ENCODE data around the gene ENAH.
A peak's percentile ranks its signal among the peaks of the same experiment; 100 is the strongest.

Gene ENAH

DNA sequence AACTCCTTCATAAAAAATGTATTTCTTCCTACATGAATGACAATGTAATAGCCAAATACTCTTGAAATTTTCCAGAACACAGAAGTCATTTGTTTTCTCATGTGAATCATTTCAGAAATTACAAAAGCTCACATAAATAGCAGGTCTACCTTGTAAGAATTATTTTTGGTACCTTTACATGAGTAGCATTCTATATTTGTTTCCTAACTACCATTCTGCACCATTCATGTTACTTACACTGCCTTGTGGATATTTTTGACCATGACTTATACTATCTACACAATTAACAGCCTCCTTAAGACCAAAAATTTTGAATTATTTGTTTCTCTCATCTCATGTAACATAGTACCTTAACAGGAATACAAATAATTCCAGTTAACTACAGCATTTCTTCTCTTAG, 109.6 kb downstream of the ENAH start:
- no peaks in the 10 kb centered on the region for H4K20me1 ChIP-seq (ENCODE audit: insufficient read depth, low read length)
- TF ChIP-seq EZH2phosphoT487 (IDR thresholded peaks at IDR 0.05; ENCODE audit: low read depth) (no peak), CTCF (IDR thresholded peaks at IDR 0.05; ENCODE audit: low read depth, low read length) (no peak)
- no peak overlapping the region for H3K4me3 ChIP-seq (ENCODE audit: low read length)
- no peak overlapping the region for H3K4me2 ChIP-seq (ENCODE audit: low read length)
- H2AFZ ChIP-seq (ENCODE audit: low read depth, low read length), result no peak overlapping the region
- no peaks in the 10 kb centered on the region for H3K9me3 ChIP-seq (ENCODE audit: insufficient read depth, low read length)
- no peaks in the 10 kb centered on the region for H3K36me3 ChIP-seq (replicated peaks; ENCODE audit: low read depth, low read length)
- 0 out of 2 replicates have a peak, but pooled peaks cover 3% of the 10 kb centered on the region for H3K79me2 ChIP-seq (ENCODE audit: low read length)
- no peak overlapping the region for H3K9ac ChIP-seq (ENCODE audit: low read length)
- no peak overlapping the region for H3K27ac ChIP-seq (ENCODE audit: low read length)
- H3K4me1 ChIP-seq (ENCODE audit: low read length), result peaks cover 19% of the 10 kb centered on the region
- no peaks in the 10 kb centered on the region for H3K27me3 ChIP-seq (ENCODE audit: low read depth, low read length)

GRCh38 chr1:225541383-225541782, 111.5 kb downstream of the ENAH start:
- H3K9me3 ChIP-seq (ENCODE audit: insufficient read depth, low read length), result no peaks in the 10 kb centered on the region
- H2AFZ ChIP-seq (ENCODE audit: low read depth, low read length), result no peak overlapping the region
- H3K27ac ChIP-seq (ENCODE audit: low read length), result no peak overlapping the region
- H3K79me2 ChIP-seq (ENCODE audit: low read length), result 0 out of 2 replicates have a peak, but pooled peaks cover 3% of the 10 kb centered on the region
- H3K27me3 ChIP-seq (ENCODE audit: low read depth, low read length), result no peaks in the 10 kb centered on the region
- TF ChIP-seq CTCF (IDR thresholded peaks at IDR 0.05; ENCODE audit: low read depth, low read length), result no peak
- no peak for TF ChIP-seq EZH2phosphoT487 (IDR thresholded peaks at IDR 0.05; ENCODE audit: low read depth)
- peaks cover 19% of the 10 kb centered on the region for H3K4me1 ChIP-seq (ENCODE audit: low read length)
- no peaks in the 10 kb centered on the region for H3K36me3 ChIP-seq (replicated peaks; ENCODE audit: low read depth, low read length)
- H3K4me2 ChIP-seq (ENCODE audit: low read length), result no peak overlapping the region
- H3K9ac ChIP-seq (ENCODE audit: low read length), result no peak overlapping the region
- no peaks in the 10 kb centered on the region for H4K20me1 ChIP-seq (ENCODE audit: insufficient read depth, low read length)
- H3K4me3 ChIP-seq (ENCODE audit: low read length), result no peak overlapping the region

GRCh38 chr1:225539575-225539974, 113.3 kb downstream of the ENAH start:
- Histone ChIP-seq H4K20me1 (ENCODE audit: insufficient read depth, low read length) (no peaks in the 10 kb centered on the region), H3K36me3 (replicated peaks; ENCODE audit: low read depth, low read length) (no peaks in the 10 kb centered on the region), H3K27ac (ENCODE audit: low read length) (peak overlapping the region; percentile 35), H3K9ac (ENCODE audit: low read length) (peak overlapping the region; percentile 7), H3K79me2 (ENCODE audit: low read length) (0 out of 2 replicates have a peak, but pooled peaks cover 3% of the 10 kb centered on the region), H3K27me3 (ENCODE audit: low read depth, low read length) (no peaks in the 10 kb centered on the region), H3K9me3 (ENCODE audit: insufficient read depth, low read length) (no peaks in the 10 kb centered on the region), H3K4me1 (ENCODE audit: low read length) (peaks cover 19% of the 10 kb centered on the region), H2AFZ (ENCODE audit: low read depth, low read length) (no peak overlapping the region), H3K4me3 (ENCODE audit: low read length) (peak overlapping the region; percentile 51), H3K4me2 (ENCODE audit: low read length) (peak overlapping the region; percentile 68)
- TF ChIP-seq CTCF (IDR thresholded peaks at IDR 0.05; ENCODE audit: low read depth, low read length), result no peak
- no peak for TF ChIP-seq EZH2phosphoT487 (IDR thresholded peaks at IDR 0.05; ENCODE audit: low read depth)

- Histone ChIP-seq H3K36me3 (replicated peaks; ENCODE audit: low read depth, low read length) (no peaks in the 10 kb centered on the region), H2AFZ (ENCODE audit: low read depth, low read length) (no peak overlapping the region), H3K27me3 (ENCODE audit: low read depth, low read length) (no peaks in the 10 kb centered on the region), H3K4me3 (ENCODE audit: low read length) (peak overlapping the region; percentile 51), H3K9me3 (ENCODE audit: insufficient read depth, low read length) (no peaks in the 10 kb centered on the region), H3K79me2 (ENCODE audit: low read length) (0 out of 2 replicates have a peak, but pooled peaks cover 3% of the 10 kb centered on the region), H3K27ac (ENCODE audit: low read length) (peak overlapping the region; percentile 35; the same call in 1 of the 2 replicates), H3K4me2 (ENCODE audit: low read length) (peak overlapping the region; percentile 68), H4K20me1 (ENCODE audit: insufficient read depth, low read length) (no peaks in the 10 kb centered on the region), H3K9ac (ENCODE audit: low read length) (peak overlapping the region; percentile 7; the same call in 1 of the 2 replicates), H3K4me1 (ENCODE audit: low read length) (peaks cover 19% of the 10 kb centered on the region)
- no peak for TF ChIP-seq CTCF (IDR thresholded peaks at IDR 0.05; ENCODE audit: low read depth, low read length)
- no peak for TF ChIP-seq EZH2phosphoT487 (IDR thresholded peaks at IDR 0.05; ENCODE audit: low read depth)
Measured at GRCh38 chr1:225539069-225539468, 113.9 kb downstream of the ENAH start.
